Neural cell (in vitro differentiated cells): Measurements from ENCODE around the gene GRAMD1B. TPM values are rescaled to one million over a fixed set of nuclear protein-coding genes. Genes with fewer than 3 reads are reported as not detected.

Experiments used
- H2AFZ ChIP-seq: fragments of 200-600, 300-800 bp; sonication (generic), shearing (Covaris generic); 2 replicates; pipeline ENCODE4 v1.6.0; 2014; ENCODE audit warnings: low read depth, mild to moderate bottlenecking, antibody characterized with exemption, low read length, moderate library complexity
- H3F3A ChIP-seq: fragments of 200-600 bp; shearing (Covaris generic); 2 replicates; pipeline ENCODE4 v1.6.1; 2016; ENCODE audit warnings: mild to moderate bottlenecking, moderate library complexity, mixed read lengths, antibody characterized with exemption, low read length; ENCODE audit not compliant: insufficient read depth, poor library complexity, severe bottlenecking
- H3K27ac ChIP-seq: fragments of 200-600, 300-800 bp; sonication (generic), shearing (Covaris generic); 2 replicates; pipeline ENCODE4 v1.5.1; 2014; ENCODE audit warnings: mild to moderate bottlenecking, low read length, moderate library complexity
- H3K27me3 ChIP-seq: fragments of 300-800, 200-600 bp; sonication (generic), shearing (Covaris generic); 2 replicates; pipeline ENCODE4 v1.6.0; 2014; ENCODE audit warnings: mild to moderate bottlenecking, low read depth, low read length, moderate library complexity; ENCODE audit not compliant: insufficient read depth
- H3K36me3 ChIP-seq: fragments of 300-800, 200-600 bp; sonication (generic), shearing (Covaris generic); 2 replicates; pipeline ENCODE4 v1.5.1; 2014; ENCODE audit warnings: mild to moderate bottlenecking, antibody characterized with exemption, low read length, moderate library complexity; ENCODE audit not compliant: insufficient read depth
- H3K4me2 ChIP-seq: fragments of 300-800, 200-600 bp; sonication (generic), shearing (Covaris generic); 2 replicates; pipeline ENCODE4 v1.6.0; 2014; ENCODE audit warnings: mild to moderate bottlenecking, low read length
- H3K4me3 ChIP-seq: fragments of 300-800, 200-600 bp; sonication (generic), shearing (Covaris generic); 2 replicates; pipeline ENCODE4 v1.5.1; 2014; ENCODE audit warnings: mild to moderate bottlenecking, low read length, moderate library complexity
- H3K79me2 ChIP-seq: fragments of 200-600 bp; shearing (Covaris generic); replicated peaks from 2 replicates; pipeline ENCODE4 v1.6.0; 2014; ENCODE audit warnings: mild to moderate bottlenecking, low read length, moderate library complexity; ENCODE audit not compliant: insufficient read depth
- H3K9ac ChIP-seq: fragments of 300-800, 200-600 bp; sonication (generic), shearing (Covaris generic); 2 replicates; pipeline ENCODE4 v1.6.1; 2016; ENCODE audit warnings: mild to moderate bottlenecking, low read length, mixed read lengths
- H3K9me2 ChIP-seq: fragments of 200-600 bp; shearing (Covaris generic); 2 replicates; pipeline ENCODE4 v1.6.1; 2016; ENCODE audit warnings: mild to moderate bottlenecking, low read length, mixed read lengths; ENCODE audit not compliant: insufficient read depth
- H3K9me3 ChIP-seq: fragments of 200-600, 300-800 bp; sonication (generic), shearing (Covaris generic); 2 replicates; pipeline ENCODE4 v1.6.1; 2016; ENCODE audit warnings: mild to moderate bottlenecking, mixed run types, low read length, moderate library complexity, mixed read lengths
- H4K20me1 ChIP-seq: fragments of 200-600 bp; shearing (Covaris generic); 2 replicates; pipeline ENCODE4 v1.6.1; 2016; ENCODE audit warnings: mild to moderate bottlenecking, mixed run types; ENCODE audit not compliant: insufficient read depth
- CTCF ChIP-seq: fragments of 450-650 bp; IDR thresholded peaks from 2 replicates; pipeline ENCODE4 v1.5.1; 2014; ENCODE audit warnings: antibody characterized with exemption, mild to moderate bottlenecking, moderate library complexity; ENCODE audit not compliant: poor library complexity, severe bottlenecking
- EP300 ChIP-seq: fragments of 450-650 bp; conservative IDR thresholded peaks from 2 replicates; pipeline ENCODE4 v1.6.1; 2014; ENCODE audit warnings: antibody characterized with exemption, mild to moderate bottlenecking, moderate library complexity; ENCODE audit not compliant: poor library complexity, severe bottlenecking
- EZH2 ChIP-seq: fragments of 200-600, 300-800 bp; shearing (Covaris generic), sonication (generic); IDR thresholded peaks from 2 replicates; pipeline ENCODE4 v1.6.1; 2014; ENCODE audit warnings: antibody characterized with exemption, low read length, borderline replicate concordance, mild to moderate bottlenecking; ENCODE audit not compliant: insufficient read depth, poor library complexity, severe bottlenecking
- MXI1 ChIP-seq: fragments of 450-650 bp; conservative IDR thresholded peaks from 2 replicates; pipeline ENCODE4 v1.6.1; 2014; ENCODE audit warnings: antibody characterized with exemption, mild to moderate bottlenecking; ENCODE audit not compliant: poor library complexity, severe bottlenecking
- POLR2AphosphoS5 ChIP-seq: IDR thresholded peaks from 2 replicates; pipeline ENCODE4 v1.6.1; 2012
- RAD21 ChIP-seq: fragments of 450-650 bp; conservative IDR thresholded peaks from 2 replicates; pipeline ENCODE4 v1.6.1; 2014; ENCODE audit warnings: antibody characterized with exemption, mild to moderate bottlenecking, moderate library complexity
- SMC3 ChIP-seq: fragments of 450-650 bp; conservative IDR thresholded peaks from 2 replicates; pipeline ENCODE4 v1.6.1; 2014; ENCODE audit warnings: antibody characterized with exemption, mild to moderate bottlenecking, moderate library complexity; ENCODE audit not compliant: poor library complexity
- polyA plus RNA-seq: library from polyadenylated mRNA; depleted of rRNA; stranded (reverse); fragments of >200 nt; gene quantifications from 2 replicates; pipeline ENCODE4 v1.2.3, GENCODE V29; 2014
- TF ChIP-seq, protein P1 (sequence below): IDR thresholded peaks from 2 replicates; pipeline ENCODE4 v1.6.1; 2012; ENCODE audit warnings: borderline replicate concordance

Gene GRAMD1B
- polyA plus RNA-seq, 1 donor from 2014 or later: 1.5 TPM

- H3K4me2 ChIP-seq: no peak overlapping the region
- H4K20me1 ChIP-seq: no peaks in the 10 kb centered on the region
- no peak overlapping the region for H3K27ac ChIP-seq
- H3K9me2 ChIP-seq: no peaks in the 10 kb centered on the region
- no peaks in the 10 kb centered on the region for H3K27me3 ChIP-seq
- H2AFZ ChIP-seq: no peak overlapping the region
- no peaks in the 10 kb centered on the region for H3F3A ChIP-seq
- no peak overlapping the region for H3K9ac ChIP-seq
- H3K79me2 ChIP-seq: no peaks in the 10 kb centered on the region
- H3K9me3 ChIP-seq: no peaks in the 10 kb centered on the region
- H3K4me3 ChIP-seq: no peak overlapping the region
- H3K36me3 ChIP-seq: no peaks in the 10 kb centered on the region
- TF ChIP-seq POLR2AphosphoS5 (no peak), SMC3 (no peak), CTCF (no peak), EP300 (no peak), RAD21 (no peak), EZH2 (no peak), MXI1 (no peak)
- TF ChIP-seq, protein P1, sequence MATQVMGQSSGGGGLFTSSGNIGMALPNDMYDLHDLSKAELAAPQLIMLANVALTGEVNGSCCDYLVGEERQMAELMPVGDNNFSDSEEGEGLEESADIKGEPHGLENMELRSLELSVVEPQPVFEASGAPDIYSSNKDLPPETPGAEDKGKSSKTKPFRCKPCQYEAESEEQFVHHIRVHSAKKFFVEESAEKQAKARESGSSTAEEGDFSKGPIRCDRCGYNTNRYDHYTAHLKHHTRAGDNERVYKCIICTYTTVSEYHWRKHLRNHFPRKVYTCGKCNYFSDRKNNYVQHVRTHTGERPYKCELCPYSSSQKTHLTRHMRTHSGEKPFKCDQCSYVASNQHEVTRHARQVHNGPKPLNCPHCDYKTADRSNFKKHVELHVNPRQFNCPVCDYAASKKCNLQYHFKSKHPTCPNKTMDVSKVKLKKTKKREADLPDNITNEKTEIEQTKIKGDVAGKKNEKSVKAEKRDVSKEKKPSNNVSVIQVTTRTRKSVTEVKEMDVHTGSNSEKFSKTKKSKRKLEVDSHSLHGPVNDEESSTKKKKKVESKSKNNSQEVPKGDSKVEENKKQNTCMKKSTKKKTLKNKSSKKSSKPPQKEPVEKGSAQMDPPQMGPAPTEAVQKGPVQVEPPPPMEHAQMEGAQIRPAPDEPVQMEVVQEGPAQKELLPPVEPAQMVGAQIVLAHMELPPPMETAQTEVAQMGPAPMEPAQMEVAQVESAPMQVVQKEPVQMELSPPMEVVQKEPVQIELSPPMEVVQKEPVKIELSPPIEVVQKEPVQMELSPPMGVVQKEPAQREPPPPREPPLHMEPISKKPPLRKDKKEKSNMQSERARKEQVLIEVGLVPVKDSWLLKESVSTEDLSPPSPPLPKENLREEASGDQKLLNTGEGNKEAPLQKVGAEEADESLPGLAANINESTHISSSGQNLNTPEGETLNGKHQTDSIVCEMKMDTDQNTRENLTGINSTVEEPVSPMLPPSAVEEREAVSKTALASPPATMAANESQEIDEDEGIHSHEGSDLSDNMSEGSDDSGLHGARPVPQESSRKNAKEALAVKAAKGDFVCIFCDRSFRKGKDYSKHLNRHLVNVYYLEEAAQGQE: no peak
These were observed 138.3 kb downstream of the GRAMD1B start for GRCh38 chr11:123568367-123568870.

GRCh38 chr11:123569393-123569792 lies 139.3 kb downstream of the GRAMD1B start:
- no peak overlapping the region for H3K4me3 ChIP-seq
- H3K27ac ChIP-seq: no peak overlapping the region
- H3K27me3 ChIP-seq: no peaks in the 10 kb centered on the region
- H3K36me3 ChIP-seq: no peaks in the 10 kb centered on the region
- H4K20me1 ChIP-seq: no peaks in the 10 kb centered on the region
- no peak overlapping the region for H3K4me2 ChIP-seq
- H3K9ac ChIP-seq: no peak overlapping the region
- no peaks in the 10 kb centered on the region for H3K79me2 ChIP-seq
- no peaks in the 10 kb centered on the region for H3K9me2 ChIP-seq
- no peak overlapping the region for H2AFZ ChIP-seq
- no peaks in the 10 kb centered on the region for H3K9me3 ChIP-seq
- TF ChIP-seq MXI1 (no peak), EZH2 (no peak), CTCF (no peak), POLR2AphosphoS5 (no peak), SMC3 (no peak)
- H3F3A ChIP-seq: no peaks in the 10 kb centered on the region
